GM21447 (cell line): ENCODE results near the gene PCDH20.
"Not testable (repeated sequence)": the region's sequence is repeated elsewhere in the genome, so short reads cannot be mapped to it uniquely, and the experiment has no call there.

ENCODE experiments used
- ATAC-seq: cut with Tn5 transposase; IDR thresholded peaks from one replicate; pipeline ENCODE4 v1.9.1; 2021; ENCODE audit not compliant: unreplicated experiment

The PCDH20 gene, protein sequence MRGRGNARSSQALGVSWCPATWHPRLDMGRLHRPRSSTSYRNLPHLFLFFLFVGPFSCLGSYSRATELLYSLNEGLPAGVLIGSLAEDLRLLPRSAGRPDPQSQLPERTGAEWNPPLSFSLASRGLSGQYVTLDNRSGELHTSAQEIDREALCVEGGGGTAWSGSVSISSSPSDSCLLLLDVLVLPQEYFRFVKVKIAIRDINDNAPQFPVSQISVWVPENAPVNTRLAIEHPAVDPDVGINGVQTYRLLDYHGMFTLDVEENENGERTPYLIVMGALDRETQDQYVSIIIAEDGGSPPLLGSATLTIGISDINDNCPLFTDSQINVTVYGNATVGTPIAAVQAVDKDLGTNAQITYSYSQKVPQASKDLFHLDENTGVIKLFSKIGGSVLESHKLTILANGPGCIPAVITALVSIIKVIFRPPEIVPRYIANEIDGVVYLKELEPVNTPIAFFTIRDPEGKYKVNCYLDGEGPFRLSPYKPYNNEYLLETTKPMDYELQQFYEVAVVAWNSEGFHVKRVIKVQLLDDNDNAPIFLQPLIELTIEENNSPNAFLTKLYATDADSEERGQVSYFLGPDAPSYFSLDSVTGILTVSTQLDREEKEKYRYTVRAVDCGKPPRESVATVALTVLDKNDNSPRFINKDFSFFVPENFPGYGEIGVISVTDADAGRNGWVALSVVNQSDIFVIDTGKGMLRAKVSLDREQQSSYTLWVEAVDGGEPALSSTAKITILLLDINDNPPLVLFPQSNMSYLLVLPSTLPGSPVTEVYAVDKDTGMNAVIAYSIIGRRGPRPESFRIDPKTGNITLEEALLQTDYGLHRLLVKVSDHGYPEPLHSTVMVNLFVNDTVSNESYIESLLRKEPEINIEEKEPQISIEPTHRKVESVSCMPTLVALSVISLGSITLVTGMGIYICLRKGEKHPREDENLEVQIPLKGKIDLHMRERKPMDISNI

DNA sequence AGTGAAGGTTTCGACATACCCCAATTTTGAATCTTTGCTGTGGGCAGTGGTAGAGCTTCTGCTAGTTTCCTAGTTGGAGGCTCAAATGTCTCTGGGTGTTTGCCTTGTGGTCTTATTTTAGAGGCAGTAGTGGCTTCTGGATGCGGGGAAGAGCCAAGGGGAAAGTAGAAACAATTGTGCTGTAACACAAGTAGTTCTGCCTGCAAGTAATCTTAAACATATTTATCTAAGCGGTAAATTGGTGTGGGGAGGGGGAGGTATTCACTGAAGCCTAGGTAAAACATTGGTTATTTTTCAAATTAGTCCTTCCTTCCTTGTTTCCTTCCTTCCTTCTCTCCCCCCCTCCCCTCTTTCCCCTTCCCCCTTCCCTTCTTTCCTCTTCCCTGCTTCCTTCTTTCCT is at the start of gene PCDH20:
PCDH20 (minus strand) TSS at position 101 of the 400 bp plus-strand sequence. CDS start 691 bp downstream, outside the sequence.
- no peak for ATAC-seq

DNA sequence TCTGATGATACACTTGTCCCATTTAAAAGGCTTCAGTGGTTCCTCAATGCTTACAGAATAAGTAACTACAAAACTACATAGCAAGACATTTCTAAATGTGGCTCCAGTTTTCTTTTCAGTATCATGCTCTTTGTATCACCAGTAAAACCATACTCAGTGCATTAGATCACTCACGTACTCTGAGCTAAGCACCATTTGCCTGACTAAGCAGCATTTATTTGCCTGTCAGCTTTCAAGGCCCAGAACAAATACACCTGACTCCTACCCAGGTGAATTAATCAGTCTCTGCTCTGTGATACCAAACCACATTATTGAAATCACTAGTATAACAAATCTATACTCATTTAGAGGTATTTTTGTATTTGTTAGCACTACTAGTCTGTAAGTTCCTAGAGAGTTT is 47.4 kb upstream of the PCDH20 start:
- ATAC-seq: no peak

DNA sequence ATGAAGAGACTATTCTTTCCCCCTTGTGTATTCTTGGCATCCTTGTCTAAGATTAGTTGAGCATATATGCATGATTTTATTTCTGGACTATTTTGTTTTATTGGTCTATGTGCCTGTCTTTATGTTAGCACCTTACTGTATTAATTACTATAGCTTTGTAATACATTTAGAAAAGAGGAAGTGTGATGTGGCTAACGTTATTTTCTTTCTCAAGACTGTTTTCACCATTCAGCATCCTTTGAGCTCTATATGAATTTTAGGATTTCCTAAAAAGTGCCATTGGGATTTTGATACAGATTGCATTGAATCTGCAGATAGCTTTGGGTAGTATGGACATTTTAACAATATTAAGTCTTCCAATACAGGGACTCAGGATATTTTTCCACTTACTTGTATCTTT is 37.5 kb upstream of the PCDH20 start:
- no peak for ATAC-seq

DNA sequence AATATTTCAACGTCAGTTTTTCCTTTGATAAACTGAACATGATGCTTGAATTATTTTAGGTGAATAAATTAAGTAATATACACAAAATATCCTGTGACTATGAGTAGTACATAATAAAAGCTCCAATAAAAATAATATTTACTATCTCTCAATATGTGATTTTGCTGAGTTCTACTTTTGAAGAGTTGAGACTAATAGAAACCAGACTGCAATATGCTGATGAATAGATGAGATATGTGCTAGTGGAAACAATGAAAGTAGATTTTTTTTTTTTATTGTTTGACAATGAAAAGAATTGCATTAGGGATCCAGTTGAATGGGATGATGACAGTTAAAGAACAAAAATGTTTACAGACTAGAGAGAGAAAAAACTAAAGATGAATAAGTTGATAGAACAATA is 16.4 kb upstream of the PCDH20 start:
- ATAC-seq: no peak

DNA sequence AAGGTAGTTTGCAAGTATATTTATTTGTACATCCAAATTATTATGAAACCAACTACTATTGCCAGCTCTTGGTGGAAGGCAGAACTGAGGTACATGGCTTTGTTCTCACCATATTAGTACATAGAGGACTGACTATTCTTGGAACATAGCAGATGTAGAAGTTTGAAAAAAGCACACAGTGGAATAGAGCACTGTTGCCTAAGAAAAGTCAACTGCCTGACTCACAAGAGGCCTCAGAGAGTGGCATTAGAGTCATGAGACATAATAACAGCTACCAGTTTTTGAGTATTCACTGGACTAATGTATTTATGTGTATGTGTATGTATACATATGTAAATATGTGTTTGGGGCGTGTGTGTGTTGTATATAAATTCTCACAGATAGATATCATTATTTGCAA is 8.3 kb upstream of the PCDH20 start:
- ATAC-seq: no peak

DNA sequence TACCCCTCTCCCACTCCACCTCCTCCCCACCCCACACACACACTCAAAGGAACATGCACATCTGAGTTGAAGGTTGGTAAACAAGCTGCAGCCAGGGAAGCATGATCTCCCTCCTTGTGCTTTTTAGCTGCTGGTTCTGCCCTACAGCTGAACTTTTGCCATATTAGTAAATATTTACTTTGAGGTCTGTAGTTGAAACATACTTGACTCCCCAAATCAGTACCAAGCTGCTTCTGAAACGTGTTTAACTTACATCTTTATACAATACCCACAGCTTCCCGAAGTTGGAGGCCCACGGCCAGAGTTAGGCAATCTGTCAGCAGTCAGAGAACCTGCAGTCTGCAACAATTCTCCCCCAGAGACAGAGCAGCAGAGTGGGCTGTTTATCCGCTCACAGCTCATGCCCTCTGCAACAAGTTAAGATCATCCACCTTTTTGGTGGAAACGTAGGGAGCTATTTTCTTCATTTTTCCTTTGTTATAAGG is 1.5 kb upstream of the PCDH20 start:
- no peak for ATAC-seq

DNA sequence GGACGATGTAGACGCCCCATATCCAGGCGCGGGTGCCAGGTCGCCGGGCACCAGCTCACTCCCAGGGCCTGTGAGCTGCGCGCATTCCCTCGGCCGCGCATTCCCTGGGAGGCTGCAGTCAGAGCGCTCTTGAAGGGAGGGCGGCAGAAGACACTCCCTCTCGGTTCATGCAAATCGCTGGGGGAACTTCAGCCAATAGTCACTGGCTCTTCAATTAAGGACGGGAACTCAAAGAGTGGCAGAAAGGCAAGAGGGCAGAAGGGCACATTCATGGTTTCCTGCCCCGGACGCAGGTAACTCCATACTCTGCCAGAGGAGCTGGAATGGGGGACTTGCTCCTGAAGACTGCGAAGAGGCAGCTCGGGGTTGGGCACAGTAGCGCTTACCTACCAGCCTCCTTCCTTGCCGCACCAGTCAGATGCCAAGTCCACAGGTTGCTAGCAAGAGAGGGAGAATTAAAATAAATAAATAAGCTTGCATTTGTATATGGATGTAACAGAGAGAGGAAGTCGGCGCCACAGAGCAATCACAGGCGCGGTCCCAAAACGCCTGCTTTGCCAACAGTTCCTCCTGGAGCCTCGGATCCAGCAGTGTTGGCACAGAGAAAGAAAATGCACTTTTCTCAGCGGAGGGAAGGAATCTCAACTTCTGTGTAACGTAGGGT is 459 bp downstream of the PCDH20 start:
- ATAC-seq: no peak

DNA sequence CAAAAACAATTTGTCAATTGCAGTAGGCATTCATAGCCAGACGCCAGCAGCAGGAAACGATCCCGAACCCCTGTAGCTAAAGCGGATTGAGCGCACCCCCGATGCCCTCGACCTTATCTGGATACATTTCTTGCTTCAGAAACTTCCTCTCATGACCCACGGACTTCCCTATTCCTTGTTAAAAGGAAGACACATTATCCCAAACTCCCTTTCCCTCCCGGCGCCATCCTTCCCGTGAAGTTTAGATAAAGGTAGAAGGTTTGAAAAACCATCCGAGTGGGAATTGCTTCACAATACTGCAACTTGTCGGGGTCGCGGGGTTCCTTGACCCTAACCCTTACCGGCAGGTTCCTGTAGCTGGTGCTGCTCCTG is 977 bp downstream of the PCDH20 start:
- no peak for ATAC-seq

DNA sequence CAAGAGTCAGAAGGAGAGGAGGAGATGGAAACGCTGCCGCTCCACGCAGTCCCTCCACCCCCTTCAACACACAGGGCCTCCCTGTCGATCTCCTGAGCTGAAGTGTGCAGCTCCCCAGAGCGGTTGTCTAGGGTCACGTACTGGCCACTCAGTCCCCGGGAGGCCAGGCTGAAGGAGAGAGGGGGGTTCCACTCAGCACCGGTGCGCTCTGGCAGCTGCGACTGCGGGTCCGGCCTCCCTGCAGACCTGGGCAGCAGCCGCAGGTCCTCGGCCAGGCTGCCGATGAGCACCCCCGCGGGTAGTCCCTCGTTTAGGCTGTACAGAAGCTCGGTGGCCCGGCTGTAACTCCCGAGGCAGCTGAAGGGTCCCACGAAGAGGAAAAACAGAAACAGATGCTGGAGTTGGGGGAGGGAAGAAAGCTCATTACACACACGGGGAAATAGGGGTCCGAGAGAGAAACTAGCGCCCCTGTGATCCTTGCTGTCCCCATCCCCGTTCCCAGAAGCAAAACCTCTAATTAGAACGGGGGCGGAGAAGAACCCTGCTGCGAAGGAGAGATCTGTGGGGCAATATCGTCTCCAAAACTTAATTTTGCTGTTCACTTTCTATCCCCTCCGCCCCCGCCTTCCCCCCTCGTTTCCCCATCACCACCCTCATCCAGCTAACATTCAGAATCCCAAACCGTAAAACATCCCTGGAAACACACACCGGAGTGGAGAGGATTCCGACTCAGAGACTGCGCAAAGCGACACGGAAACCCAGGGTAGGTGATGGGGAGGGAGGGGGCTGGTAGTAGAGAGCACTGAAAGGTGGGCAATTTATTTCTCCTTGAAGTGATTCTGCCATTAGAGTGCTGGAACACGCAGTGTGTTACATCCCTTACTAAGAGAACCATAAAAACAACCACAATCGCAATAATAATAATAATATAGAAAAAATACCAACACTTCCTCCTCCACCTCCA is 1.8 kb downstream of the PCDH20 start:
- no peak for ATAC-seq

DNA sequence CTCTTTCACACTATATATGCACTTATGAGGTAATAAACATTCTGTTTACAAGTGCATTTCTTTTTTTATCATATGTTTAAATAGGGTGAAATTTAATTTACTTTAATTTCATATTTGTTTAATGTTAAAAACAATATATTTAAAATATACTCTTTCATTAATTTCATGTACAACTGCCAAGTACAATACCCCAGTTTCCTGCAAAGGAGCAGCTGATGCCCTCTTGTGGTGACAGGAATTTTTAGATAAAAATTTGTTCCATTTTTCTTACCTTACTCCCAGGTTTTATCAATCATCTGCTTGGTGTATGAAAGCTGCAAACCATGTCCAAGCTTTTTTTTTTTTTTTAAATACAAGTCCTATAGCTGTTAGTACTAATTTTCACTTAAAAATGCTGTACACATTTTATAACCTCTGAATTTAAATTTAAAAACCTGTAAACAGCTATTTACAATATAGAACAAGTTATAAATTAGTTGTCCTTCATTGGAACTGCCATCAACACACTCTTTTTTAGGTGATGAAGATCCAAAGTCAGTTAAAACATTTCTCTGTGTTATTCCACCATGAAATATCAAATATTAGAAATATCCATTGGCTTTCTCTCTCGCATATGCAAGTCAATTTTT is 4.9 kb downstream of the PCDH20 start:
- ATAC-seq: no peak

DNA sequence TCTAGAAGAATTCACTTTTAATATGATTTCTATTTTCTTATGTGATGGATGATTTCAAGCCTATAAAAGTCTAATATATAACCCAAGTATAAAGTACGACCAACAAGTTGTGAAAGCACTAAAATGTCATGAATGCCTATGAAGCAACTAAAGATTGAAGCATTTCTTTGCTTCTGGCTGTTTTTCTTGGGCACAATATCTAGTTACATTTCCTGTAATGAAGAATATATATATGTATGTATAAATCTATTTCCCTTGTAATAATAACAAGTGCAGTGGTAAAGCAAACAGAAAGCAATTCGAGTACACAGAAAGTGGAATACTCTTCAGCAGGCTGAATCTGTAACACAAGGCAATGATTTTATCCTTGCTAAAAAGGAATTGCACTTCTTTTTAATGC is 5.4 kb downstream of the PCDH20 start:
- ATAC-seq: no peak

DNA sequence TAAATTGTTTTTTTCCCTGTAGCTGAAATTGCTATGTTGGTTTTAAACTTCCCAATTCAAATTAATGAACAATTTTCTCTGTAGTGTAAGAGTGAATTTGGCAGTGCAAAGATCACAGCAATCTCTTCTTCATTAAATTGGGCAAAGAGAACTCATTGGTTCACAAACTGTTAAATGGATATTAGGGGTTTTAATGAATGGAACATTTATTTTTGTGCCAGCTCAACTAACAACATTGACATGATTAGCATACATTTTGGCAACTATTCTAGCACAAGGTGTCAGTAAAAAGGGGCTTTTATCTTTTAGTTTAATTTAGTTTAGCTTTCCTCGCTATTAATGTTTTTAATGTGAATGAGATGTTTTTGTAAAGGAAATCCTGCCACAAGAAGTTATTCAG is 7.1 kb downstream of the PCDH20 start:
- no peak for ATAC-seq

DNA sequence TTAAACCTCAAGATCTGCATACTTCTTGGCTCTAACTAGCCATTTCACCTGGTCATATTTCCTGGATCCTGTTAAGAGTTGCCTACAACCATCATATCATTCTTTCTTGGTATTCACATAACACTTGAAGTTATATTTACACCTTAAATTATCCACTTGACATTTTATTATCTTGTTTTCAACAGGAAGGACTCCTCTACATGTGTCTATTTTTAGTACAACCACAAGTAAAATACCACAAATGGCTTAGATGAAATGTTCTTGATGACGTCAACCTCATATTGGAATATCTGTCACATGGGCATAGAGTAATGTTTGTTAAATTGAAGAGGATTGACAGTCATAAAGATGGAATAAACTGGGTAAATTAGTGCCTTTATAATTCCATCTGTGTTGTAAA is 9.4 kb downstream of the PCDH20 start:
- ATAC-seq: no peak

DNA sequence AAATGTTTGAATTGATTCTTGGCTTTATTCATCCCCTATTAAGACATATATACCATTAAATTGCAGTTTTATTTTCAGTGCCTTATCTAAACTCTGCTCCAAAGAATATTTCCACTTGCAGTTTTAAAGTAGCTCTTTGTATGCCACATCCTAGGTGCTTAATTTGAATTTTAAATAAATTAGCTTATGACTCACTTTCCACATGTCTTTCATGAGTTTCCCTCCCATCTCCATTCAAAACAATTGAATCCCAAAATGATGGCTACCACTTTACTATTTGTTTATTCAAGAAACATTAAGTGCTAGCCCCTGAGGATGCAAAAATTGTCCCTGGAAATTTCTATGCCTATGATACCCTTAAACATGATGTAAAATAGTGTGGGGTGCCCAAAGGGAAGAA is 19.5 kb downstream of the PCDH20 start:
- no peak for ATAC-seq

DNA sequence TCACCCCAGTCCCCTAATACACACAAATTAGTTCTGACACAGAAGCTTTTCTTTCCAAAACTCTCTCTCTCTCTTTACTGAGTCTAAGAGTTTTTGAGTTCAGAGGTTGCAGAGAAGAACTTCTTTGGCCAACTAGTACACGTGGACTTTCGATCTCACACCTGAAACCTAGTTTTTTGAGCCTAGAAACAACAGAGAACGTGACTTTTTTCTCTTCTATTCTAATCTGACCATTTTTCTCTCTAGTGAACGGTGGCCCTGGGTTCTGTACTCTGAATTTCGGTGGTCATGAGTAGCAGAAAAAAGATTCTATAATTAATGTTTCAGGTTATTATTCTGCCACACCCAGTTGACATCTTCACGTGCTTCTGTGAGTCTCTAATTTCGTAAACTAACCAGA is 24.2 kb downstream of the PCDH20 start:
- ATAC-seq: no peak

DNA sequence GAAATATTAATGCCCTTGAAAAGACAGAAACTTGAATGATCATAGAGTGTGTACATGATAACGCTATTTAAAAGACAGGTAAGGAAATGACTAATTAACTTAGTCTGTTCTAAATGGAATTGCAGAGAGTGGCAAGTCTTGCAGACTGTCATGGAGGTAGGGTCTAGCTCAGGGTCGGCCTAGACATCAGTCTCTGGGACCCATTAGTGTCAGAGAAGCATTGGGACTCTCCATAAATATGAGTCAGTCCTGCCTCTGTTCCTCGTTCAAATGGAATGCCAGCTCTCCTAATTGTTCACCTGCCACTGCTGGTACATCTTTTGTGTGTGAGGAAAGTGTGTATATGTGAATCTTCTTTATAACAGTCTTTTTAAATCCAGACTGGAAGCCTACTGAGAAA is 28.0 kb downstream of the PCDH20 start:
- ATAC-seq: no peak

DNA sequence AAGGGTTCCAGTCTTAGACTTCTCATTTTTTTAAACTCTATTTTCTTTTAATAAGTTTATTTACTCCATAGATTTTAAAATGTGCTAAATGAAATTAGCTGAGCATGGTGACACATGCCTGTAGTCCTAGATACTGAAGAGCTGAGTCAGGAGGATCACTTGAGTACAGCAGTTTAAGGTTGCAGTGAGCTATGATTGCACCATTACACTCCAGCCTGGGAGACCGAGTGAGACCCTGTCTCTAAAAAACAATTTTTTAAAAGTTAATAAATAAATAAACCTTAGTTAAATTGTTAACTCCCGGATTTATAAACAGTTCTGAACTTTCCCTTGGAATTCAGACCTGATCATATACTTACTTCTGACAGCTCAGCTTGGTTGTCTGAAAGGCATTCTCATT is 32.5 kb downstream of the PCDH20 start:
- no peak for ATAC-seq

DNA sequence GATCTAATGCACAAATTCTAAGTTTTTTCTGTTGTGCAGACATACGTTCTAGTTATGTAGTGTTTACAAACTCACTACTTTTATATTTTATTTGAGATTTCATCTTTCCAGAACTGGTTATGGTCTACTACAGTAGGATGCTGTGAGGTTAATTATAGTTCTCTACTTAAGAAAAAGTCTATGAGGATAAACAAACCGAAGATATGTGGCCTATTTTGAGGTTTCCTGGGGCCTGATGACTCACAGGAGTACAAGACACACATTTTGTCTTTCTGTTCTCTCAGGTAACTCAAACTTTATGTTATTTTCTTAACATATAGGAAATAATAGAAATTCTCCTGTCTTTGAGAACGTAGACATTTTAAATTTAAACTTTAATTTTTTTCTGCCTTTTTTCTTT is 45.1 kb downstream of the PCDH20 start:
- no peak for ATAC-seq

DNA sequence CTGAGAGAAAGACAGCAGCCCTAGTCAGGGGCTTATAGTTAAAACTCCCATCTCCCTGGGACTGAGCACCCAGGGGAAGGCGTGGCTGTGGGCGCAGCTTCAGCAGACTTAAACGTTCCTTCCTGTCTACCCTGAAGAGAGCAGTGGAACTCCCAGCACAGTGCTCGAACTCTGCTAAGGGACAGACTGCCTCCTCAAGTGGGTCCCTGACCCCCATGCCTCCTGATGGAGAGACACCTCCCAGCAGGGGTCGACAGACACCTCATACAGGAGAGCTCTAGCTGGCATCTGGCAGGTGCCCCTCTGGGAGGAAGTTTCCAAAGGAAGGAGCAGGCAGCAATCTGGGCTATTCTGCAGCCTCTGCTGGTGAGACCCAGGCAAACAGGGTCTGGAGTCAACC is 51.0 kb downstream of the PCDH20 start:
- ATAC-seq: not testable (repeated sequence)

DNA sequence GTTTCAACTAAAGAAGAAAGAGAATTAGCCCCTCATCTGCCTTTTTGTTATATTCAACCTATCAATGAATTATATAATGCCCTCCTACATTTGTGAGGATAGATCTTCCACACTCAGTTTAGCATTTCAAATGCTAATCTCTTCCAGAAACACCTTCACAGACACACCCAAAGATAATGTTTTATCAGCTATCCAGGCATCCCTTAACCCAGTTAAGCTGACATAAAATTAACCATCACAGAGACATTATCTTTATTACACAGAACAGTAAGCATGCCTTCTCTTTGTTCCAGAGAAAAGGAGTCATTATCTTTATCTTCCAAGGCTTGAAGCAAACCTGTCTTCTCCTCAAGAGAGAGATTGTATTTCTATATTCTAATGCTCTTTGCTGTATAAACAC is 53.1 kb downstream of the PCDH20 start:
- ATAC-seq: no peak
